Esophagus squamous epithelium (tissue), 5 donors: ENCODE data around the gene PKIG. TPM values are rescaled to one million over a fixed set of nuclear protein-coding genes. Genes with fewer than 3 reads are reported as not detected.

Source experiments
- DNase-seq: peaks from one replicate; lab custom pipeline; 2025; lab: John Stamatoyannopoulos, UW
- H3K27ac ChIP-seq, 4 donors: fragments of 200-600 bp; sonication (generic); one replicate each; pipeline ENCODE4 v1.5.1; 2016 to 2019; ENCODE audit warnings: mild to moderate bottlenecking in 1 of 4
- H3K27me3 ChIP-seq, 4 donors: fragments of 200-600 bp; sonication (generic); 1 replicate in 3 of 4; 2 replicates in 1 of 4; pipeline versions ENCODE4 v1.5.1 to v1.6.0; 2017 to 2021; ENCODE audit warnings: antibody characterized with exemption in 1 of 4
- H3K36me3 ChIP-seq, 3 donors: fragments of 200-600 bp; sonication (generic); one replicate each; pipeline ENCODE4 v1.5.1; 2016 to 2019
- H3K4me1 ChIP-seq, 3 donors: fragments of 200-600 bp; sonication (generic); one replicate each; pipeline ENCODE4 v1.5.1; 2017 to 2019
- H3K4me3 ChIP-seq, 4 donors: fragments of 200-600 bp; sonication (generic); 1 replicate in 3 of 4; 2 replicates in 1 of 4; pipeline ENCODE4 v1.5.1; 2016 to 2019; ENCODE audit warnings: mild to moderate bottlenecking in 2 of 4, moderate library complexity in 1 of 4
- H3K9me3 ChIP-seq, 3 donors: fragments of 200-600 bp; sonication (generic); one replicate each; pipeline ENCODE4 v1.5.1; 2016 to 2019
- CTCF ChIP-seq, 6 experiments: fragments of 450-650 bp in 4 of 6; fragments of 200-600 bp in 2 of 6; sonication (generic) in 2 of 6; IDR thresholded peaks; one replicate each; pipeline ENCODE4 v1.5.1; 2016 to 2019; ENCODE audit warnings: antibody characterized with exemption in 6 of 6, mild to moderate bottlenecking in 4 of 6, moderate library complexity in 4 of 6
- POLR2A ChIP-seq, 4 donors: fragments of 450-650 bp; IDR thresholded peaks; one replicate each; pipeline ENCODE4 v1.6.1; 2017; ENCODE audit warnings: antibody characterized with exemption in 4 of 4, mild to moderate bottlenecking in 4 of 4, moderate library complexity in 3 of 4
- WGBS, 2 donors: methylation state at CpG; one replicate each; pipeline ENCODE4 v1.1.5; 2018; 5-methylcytosine and 5-hydroxymethylcytosine counted together
- intact Hi-C: fragments of 100-400 bp; cut with DNase I; formaldehyde crosslinking; loops from one replicate; pipeline ENCODE4 v1.15.0; 2022
- total RNA-seq, 4 donors: library from RNA; depleted of rRNA; stranded (reverse); fragments of >200 nt; gene quantifications; one replicate each; pipeline ENCODE4 v1.1.0, GENCODE V29; 2016
- donor health status: DM: yes; HTN: yes; CAD: no.

PKIG gene
- total RNA-seq, 4 donors from 2014 or later = 11.0 to 80.1 (median 19.4) TPM

- Histone ChIP-seq H3K4me3 (no peak overlapping the region), H3K27ac (peak overlapping the region; percentile 60 to 86 (median 78)), H3K36me3 (no peaks in the 10 kb centered on the region), H3K9me3 (no peaks in the 10 kb centered on the region), H3K4me1 (peaks cover 4 to 54% (median 29%) of the 10 kb centered on the region in 3 donors), H3K27me3 (no peaks in the 10 kb centered on the region)
- WGBS, 2 donors = 64 to 69% methylated on average over 2 of the region's 2 CpGs
- TF ChIP-seq CTCF (IDR thresholded peaks at IDR 0.05) (no peak), POLR2A (IDR thresholded peaks at IDR 0.05) (no peak)
- DNase-seq = no peak
- intact Hi-C loops = no loop called here
Measured at GRCh38 chr20:44573501-44573869, 8.9 kb upstream of the PKIG start.

- no peaks in the 10 kb centered on the region for H3K36me3 ChIP-seq
- H3K27me3 ChIP-seq = no peaks in the 10 kb centered on the region
- intact Hi-C loops = no loop called here
- peaks cover 4 to 59% (median 31%) of the 10 kb centered on the region in 3 donors for H3K4me1 ChIP-seq
- peak overlapping the region in 2 of 4 donors; percentile 73 to 83 for H3K27ac ChIP-seq
- DNase-seq = no peak
- no peak overlapping the region for H3K4me3 ChIP-seq
- TF ChIP-seq CTCF (IDR thresholded peaks at IDR 0.05) = no peak
- TF ChIP-seq POLR2A (IDR thresholded peaks at IDR 0.05) = no peak
- WGBS, 2 donors = 92 to 97% methylated on average over 4 of the region's 4 CpGs
- no peaks in the 10 kb centered on the region for H3K9me3 ChIP-seq
Measured at GRCh38 chr20:44574372-44574771, 8.0 kb upstream of the PKIG start.

- H3K4me3 ChIP-seq = no peak overlapping the region
- peak overlapping the region in 3 of 4 donors; percentile 16 to 83 (median 56) for H3K27ac ChIP-seq
- no peak for DNase-seq
- no peaks in the 10 kb centered on the region for H3K9me3 ChIP-seq
- WGBS, 2 donors = 45 to 60% methylated on average over 3 of the region's 3 CpGs
- peaks cover 4 to 75% (median 45%) of the 10 kb centered on the region in 3 donors for H3K4me1 ChIP-seq
- H3K36me3 ChIP-seq = no peaks in the 10 kb centered on the region
- intact Hi-C loops = no loop called here
- TF ChIP-seq CTCF (IDR thresholded peaks at IDR 0.05) (peak in 2 of 6 experiments; percentile 5 to 29), POLR2A (IDR thresholded peaks at IDR 0.05) (no peak)
- no peaks in the 10 kb centered on the region for H3K27me3 ChIP-seq
Measured at GRCh38 chr20:44576297-44576696, 6.1 kb upstream of the PKIG start.

GRCh38 chr20:44579313-44580081 lies 2.9 kb upstream of the PKIG start:
- Histone ChIP-seq H3K36me3 (no peaks in the 10 kb centered on the region), H3K9me3 (no peaks in the 10 kb centered on the region), H3K27ac (peak overlapping the region; percentile 1 to 90 (median 82)), H3K4me3 (no peak overlapping the region), H3K4me1 (peaks cover 0 to 57% (median 32%) of the 10 kb centered on the region in 3 donors), H3K27me3 (no peaks in the 10 kb centered on the region)
- intact Hi-C loops = no loop called here
- WGBS, 2 donors = 63 to 67% methylated on average over 8 of the region's 8 CpGs
- no peak for DNase-seq
- TF ChIP-seq POLR2A (IDR thresholded peaks at IDR 0.05) (no peak), CTCF (IDR thresholded peaks at IDR 0.05) (no peak)

- Histone ChIP-seq H3K4me3 (no peak overlapping the region), H3K27me3 (no peaks in the 10 kb centered on the region), H3K9me3 (no peaks in the 10 kb centered on the region), H3K36me3 (no peaks in the 10 kb centered on the region), H3K4me1 (peaks cover 0 to 64% (median 43%) of the 10 kb centered on the region in 3 donors), H3K27ac (peak overlapping the region; percentile 8 to 90 (median 82))
- DNase-seq = no peak
- intact Hi-C loops = no loop called here
- WGBS, 2 donors = 75 to 85% methylated on average over 9 of the region's 9 CpGs
- TF ChIP-seq POLR2A (IDR thresholded peaks at IDR 0.05) = no peak
- no peak for TF ChIP-seq CTCF (IDR thresholded peaks at IDR 0.05)
Measured at GRCh38 chr20:44580581-44581268, 1.7 kb upstream of the PKIG start.
